HG02970 (cell line): Measurements from ENCODE around the gene CYP24A1.

ENCODE experiments used
- ATAC-seq: cut with Tn5 transposase; IDR thresholded peaks from one replicate; pipeline ENCODE4 v1.9.1; 2021; ENCODE audit warnings: mild to moderate bottlenecking, moderate library complexity, moderate number of reproducible peaks; ENCODE audit not compliant: unreplicated experiment, low FRiP score

The CYP24A1 gene

DNA sequence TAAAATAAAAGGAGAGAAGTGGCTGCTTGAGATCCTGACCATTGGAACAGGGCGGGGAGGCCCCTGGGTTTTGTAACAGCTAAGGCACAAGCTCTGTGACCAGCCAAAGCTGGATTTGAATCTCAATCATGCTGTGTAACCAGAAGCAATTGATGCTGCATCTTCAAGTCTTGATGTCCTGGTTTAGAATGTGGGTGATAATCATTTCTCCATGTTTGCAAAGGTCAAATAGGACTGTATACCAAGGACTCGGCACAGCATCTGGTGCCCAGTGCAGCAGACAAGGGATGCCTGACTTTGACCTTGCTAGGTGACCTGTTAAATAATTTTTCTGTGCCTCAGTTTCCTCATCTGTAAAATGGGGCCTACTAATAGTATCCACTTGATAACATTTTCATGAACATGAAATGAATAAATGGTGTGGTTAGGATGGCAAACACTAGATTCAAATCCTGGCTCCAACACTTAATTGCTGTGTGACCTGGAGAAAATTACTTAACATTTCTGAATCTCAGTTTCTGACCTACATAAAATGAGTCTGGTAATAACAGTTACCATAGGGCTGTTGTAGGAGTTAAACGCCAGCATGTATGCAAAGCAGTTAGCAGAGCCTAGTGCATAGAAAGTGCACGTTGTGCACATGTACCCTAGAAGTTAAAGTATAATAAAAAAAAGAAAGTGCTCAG lies 57.1 kb downstream of the CYP24A1 start:
- ATAC-seq, result no peak

DNA sequence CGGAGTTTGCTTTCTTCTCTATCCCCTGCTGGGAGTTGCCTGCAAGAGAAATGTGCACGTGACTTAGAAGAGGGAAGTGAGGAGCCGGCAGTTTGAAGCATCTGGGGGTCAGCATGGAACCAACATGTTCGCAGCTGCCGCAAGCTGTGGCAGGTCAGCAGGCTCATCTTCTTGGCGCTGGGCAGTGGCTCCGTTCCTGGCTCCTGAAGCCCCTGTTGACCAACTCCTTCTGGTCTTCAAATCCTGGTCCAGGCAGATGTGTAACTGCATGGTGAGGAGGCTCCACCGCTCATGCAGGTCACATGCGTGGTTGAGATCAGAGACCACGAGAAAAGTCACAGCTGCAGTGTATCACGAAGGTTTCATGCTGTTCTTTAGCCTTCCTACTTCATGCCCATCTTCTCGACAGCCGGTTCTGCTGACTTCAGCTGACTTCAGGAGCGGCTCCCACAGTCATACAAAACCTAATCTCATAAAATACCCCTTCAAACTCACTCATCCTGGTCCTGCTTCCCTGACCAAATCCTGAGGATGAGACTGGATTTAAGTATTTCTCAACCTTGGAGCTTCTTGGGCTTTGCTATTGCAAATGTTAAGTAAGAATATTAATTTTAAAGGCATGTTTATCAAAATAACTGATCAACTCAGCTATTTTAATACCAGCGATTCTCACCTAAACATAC lies 58.5 kb downstream of the CYP24A1 start:
- no peak for ATAC-seq

DNA sequence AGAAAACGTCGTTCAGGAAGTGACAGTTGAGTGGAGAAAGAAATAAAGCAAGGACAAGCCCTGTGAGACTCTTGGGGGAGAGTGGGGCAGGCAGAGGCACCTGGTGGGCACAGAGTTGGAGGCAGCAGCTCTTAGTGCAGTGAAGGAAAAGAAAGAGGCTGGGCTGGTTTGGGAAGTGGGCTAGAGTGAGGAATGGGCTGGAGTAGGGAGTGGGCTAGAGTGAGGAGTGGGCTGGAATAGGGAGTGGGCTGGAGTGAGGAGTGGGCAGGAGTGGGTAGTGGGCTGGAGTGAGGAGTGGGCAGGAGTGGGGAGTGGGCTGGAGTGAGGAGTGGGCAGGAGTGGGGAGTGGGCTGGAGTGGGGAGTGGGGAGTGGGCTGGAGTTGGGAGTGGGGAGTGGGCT lies 59.7 kb downstream of the CYP24A1 start:
- ATAC-seq, result no peak

DNA sequence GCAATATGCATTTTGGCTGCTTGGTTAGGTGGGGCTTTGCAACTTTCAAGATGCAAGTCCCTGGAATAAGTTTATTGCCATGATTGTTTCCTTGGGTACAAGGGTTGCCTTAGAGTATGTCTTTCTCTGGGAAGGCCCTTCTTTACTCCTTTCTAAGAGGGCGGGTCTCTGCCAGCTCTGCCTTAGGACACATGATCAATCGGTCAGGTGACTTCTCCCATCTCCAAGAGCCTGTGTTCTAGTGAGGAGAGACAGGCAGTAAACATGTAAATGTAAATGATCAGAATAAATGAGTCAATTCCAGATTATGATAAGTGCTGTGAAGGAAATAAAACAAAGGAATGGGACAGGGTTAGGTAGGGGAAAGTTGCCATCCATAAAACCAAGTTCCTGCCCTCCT lies 60.2 kb downstream of the CYP24A1 start:
- ATAC-seq, result no peak

DNA sequence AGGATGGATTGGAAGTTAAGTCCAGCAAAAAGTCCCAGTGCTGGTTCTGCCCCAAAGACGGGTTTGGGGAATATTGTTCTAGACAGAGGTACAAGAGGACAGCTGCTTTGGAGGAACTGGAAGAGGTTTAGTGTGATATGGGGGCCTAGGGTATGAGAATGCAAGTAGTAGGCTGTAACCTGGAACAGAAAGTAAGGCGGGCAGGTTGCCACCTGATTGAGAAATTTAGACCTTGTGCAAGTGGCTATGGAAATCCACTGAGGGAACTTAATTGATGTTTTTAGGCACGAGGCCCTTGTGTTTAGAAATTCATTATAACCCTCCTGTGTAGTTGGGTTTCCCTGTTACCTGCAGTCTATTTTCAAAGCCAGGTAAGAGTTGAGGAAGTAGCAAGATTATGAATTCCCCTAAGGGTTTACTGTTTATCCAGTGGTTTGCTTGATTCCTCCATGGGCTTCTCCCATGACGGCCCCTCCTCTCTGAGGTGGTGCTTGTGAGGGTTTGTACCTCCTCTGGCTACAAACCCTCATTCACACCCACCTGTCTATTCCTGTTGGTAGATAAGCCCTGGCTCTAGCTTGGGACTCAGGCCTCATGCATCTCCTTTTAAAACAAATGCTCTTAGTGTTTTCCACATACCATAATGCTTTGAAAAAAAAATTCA lies 61.4 kb downstream of the CYP24A1 start:
- ATAC-seq, result no peak

DNA sequence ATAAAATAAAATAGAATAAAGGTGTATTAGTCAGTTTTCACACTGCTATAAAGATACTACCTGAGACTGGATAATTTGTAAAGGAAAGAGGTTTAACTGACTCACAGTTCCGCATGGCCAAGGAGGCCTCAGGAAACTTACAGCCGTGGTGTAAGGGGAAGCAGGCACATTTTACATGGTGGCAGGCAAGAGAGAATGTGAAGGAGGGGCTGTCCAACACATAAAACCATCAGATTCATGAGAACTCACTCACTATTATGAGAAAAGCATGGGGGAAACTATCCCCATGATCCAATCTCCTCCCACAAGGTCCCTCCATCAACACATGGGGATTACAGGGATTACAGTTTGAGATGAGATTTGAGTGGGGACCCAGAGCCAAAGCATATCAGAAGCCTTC lies 62.3 kb downstream of the CYP24A1 start:
- no peak for ATAC-seq

- ATAC-seq, result no peak
These were observed 63.3 kb downstream of the CYP24A1 start for GRCh38 chr20:54110457-54110856.

- no peak for ATAC-seq
These were observed 63.7 kb downstream of the CYP24A1 start for GRCh38 chr20:54110041-54110440.

DNA sequence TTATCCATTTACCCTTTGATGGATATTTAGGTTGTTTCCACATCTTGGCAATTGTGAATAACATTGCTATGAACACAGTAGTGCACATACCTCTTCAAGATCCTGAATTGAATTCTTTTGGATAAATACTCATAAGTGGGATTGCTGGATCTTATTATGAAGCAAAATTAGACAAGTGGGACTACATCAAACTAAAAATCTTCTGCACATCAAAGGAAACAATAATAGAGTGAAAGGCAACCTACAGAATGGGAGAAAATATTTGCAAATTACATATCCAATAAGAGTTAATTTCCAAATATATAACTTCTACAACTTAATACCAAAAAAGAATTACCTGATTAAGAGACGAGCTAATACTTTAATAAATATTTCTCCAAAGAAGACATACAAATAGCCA lies 65.0 kb downstream of the CYP24A1 start:
- no peak for ATAC-seq

GRCh38 chr20:54108326-54108642 lies 65.5 kb downstream of the CYP24A1 start:
- ATAC-seq, result no peak

- no peak for ATAC-seq
These were observed 66.0 kb downstream of the CYP24A1 start for GRCh38 chr20:54107600-54108325.

DNA sequence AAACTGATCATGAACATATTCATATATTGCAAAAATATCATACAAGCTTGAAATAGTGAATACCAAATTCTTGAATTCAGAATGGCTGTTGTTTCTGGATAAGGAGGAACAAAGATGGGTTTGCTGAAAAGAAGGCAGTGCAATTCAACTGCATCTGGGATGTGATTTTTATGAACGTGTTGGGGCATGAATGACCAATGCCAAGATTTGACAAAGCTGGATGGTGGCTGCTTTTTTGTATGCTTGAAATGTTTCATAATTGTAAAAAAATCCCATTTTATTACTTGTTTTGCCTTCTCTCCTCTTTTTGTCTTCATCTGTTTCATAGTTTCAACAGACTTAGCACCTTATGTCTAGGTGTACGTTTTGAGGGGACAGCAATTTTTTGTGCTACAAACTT lies 66.6 kb downstream of the CYP24A1 start:
- no peak for ATAC-seq

DNA sequence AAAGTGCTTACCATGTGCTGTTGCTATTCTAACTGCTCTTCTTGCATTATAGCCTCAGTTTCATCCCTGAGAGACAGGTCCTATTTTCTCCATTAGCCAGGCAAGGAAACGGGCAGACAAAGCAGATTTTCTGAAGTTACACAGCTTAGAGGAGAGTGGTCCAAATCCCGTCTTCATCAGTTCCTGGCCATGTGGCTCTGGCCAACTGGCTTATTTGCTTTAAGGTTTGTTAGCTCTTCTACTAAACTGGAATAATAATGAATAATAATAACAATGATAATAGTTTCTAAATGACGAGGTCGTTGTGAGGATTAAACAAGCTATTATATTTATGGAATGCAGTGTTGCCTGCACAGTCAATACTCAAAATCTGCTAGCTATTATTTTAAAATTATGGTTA lies 67.6 kb downstream of the CYP24A1 start:
- no peak for ATAC-seq

GRCh38 chr20:54105653-54106052 lies 68.1 kb downstream of the CYP24A1 start:
- no peak for ATAC-seq

- no peak for ATAC-seq
These were observed 69.0 kb downstream of the CYP24A1 start for GRCh38 chr20:54104781-54105180.

GRCh38 chr20:54103762-54104600 lies 69.8 kb downstream of the CYP24A1 start:
- no peak for ATAC-seq
